ENCODE data around the gene GFM1. TPM values are rescaled to one million over a fixed set of nuclear protein-coding genes. Genes with fewer than 3 reads are reported as not detected.

The GFM1 gene
- total RNA-seq, 1 experiment from 2014 or later: 44.5 TPM

DNA sequence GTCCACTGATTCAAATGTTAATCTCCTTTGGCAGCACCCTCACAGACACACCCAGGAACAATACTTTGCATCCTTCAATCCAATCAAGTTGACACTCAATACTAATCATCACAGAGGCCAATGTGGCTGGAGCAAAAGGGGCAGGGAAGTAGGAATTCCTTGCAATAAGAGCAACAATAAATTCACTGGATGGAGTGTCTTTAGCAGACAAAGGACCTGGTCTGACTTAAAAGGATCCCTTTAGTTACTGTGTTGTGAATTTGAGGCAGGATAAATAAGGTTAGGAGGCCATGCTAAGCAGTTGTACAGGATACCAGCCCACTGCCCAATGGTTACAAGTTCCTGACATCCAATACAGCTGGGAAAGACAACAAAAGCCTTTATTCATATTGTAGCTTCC is 12.3 kb upstream of the GFM1 start (continued):
- TF ChIP-seq NR3C1 (CRISPR knock-in tag; conservative IDR thresholded peaks at IDR 0.05; ENCODE audit: low read depth): no peak
- no peak for TF ChIP-seq CBFB (CRISPR knock-in tag; IDR thresholded peaks at IDR 0.05; ENCODE audit: low read depth)
- TF ChIP-seq ZNF317 (CRISPR knock-in tag; IDR thresholded peaks at IDR 0.05; ENCODE audit: borderline replicate concordance, low read depth): no peak
- no peak for TF ChIP-seq ZNF263 (CRISPR knock-in tag; IDR thresholded peaks at IDR 0.05; ENCODE audit: low read depth)
- TF ChIP-seq SOX15 (CRISPR knock-in tag; IDR thresholded peaks at IDR 0.05): no peak
- TF ChIP-seq ZNF423 (CRISPR knock-in tag; IDR thresholded peaks at IDR 0.05): no peak
- no peak for TF ChIP-seq STAT6 (CRISPR knock-in tag; conservative IDR thresholded peaks at IDR 0.05; ENCODE audit: low read depth)
- TF ChIP-seq, protein P1, sequence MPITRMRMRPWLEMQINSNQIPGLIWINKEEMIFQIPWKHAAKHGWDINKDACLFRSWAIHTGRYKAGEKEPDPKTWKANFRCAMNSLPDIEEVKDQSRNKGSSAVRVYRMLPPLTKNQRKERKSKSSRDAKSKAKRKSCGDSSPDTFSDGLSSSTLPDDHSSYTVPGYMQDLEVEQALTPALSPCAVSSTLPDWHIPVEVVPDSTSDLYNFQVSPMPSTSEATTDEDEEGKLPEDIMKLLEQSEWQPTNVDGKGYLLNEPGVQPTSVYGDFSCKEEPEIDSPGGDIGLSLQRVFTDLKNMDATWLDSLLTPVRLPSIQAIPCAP (CRISPR knock-in tag; IDR thresholded peaks at IDR 0.05): no peak

GRCh38 chr3:158640646-158641045 is 3.7 kb upstream of the GFM1 start:
- peaks cover 5% of the 10 kb centered on the region; the same call in 1 of the 2 replicates for H3K27me3 Mint-ChIP-seq (ENCODE audit: low read depth)
- H3K4me3 Mint-ChIP-seq: no peak overlapping the region
- ChIA-PET CTCF (no interaction called here), POLR2A (no interaction called here)
- H3K36me3 Mint-ChIP-seq: no peaks in the 10 kb centered on the region
- DNase-seq (ENCODE audit: low spot score) (no peak), ATAC-seq (no peak)
- H3K4me1 Mint-ChIP-seq: peaks cover 6% of the 10 kb centered on the region
- H3K27ac Mint-ChIP-seq: no peak overlapping the region
- H3K9me3 Mint-ChIP-seq: peaks cover 4% of the 10 kb centered on the region; the same call in 1 of the 2 replicates
- TF ChIP-seq E2F1 (CRISPR knock-in tag; IDR thresholded peaks at IDR 0.05) (no peak), ZNF232 (CRISPR knock-in tag; IDR thresholded peaks at IDR 0.05) (no peak), ZNF532 (CRISPR knock-in tag; IDR thresholded peaks at IDR 0.05; ENCODE audit: borderline replicate concordance) (no peak), NFE2L1 (CRISPR knock-in tag; IDR thresholded peaks at IDR 0.05) (no peak), FOXK1 (CRISPR knock-in tag; IDR thresholded peaks at IDR 0.05) (no peak), STAT6 (CRISPR knock-in tag; conservative IDR thresholded peaks at IDR 0.05; ENCODE audit: low read depth) (no peak), ZNF281 (CRISPR knock-in tag; IDR thresholded peaks at IDR 0.05) (no peak), GRHL2 (CRISPR knock-in tag; IDR thresholded peaks at IDR 0.05; ENCODE audit: insufficient replicate concordance, severe bottlenecking) (no peak), MXD4 (CRISPR knock-in tag; IDR thresholded peaks at IDR 0.05; ENCODE audit: borderline replicate concordance) (no peak)
- TF ChIP-seq, protein P2, sequence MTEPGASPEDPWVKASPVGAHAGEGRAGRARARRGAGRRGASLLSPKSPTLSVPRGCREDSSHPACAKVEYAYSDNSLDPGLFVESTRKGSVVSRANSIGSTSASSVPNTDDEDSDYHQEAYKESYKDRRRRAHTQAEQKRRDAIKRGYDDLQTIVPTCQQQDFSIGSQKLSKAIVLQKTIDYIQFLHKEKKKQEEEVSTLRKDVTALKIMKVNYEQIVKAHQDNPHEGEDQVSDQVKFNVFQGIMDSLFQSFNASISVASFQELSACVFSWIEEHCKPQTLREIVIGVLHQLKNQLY (CRISPR knock-in tag; IDR thresholded peaks at IDR 0.05): no peak
- TF ChIP-seq, protein P3, sequence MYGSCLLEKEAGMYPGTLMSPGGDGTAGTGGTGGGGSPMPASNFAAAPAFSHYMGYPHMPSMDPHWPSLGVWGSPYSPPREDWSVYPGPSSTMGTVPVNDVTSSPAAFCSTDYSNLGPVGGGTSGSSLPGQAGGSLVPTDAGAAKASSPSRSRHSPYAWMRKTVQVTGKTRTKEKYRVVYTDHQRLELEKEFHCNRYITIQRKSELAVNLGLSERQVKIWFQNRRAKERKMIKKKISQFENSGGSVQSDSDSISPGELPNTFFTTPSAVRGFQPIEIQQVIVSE (CRISPR knock-in tag; IDR thresholded peaks at IDR 0.05; ENCODE audit: borderline replicate concordance): no peak
